CD4-positive, alpha-beta T cell treated with Interleukin-17A for 1 hour (primary cell): Measurements from ENCODE around the gene XK.
"Not testable (repeated sequence)": the region's sequence is repeated elsewhere in the genome, so short reads cannot be mapped to it uniquely, and the experiment has no call there.

ENCODE experiments used
- DNase-seq: peaks from one replicate; pipeline ENCODE4 v3.0.0-alpha.2; 2020

The XK gene

GRCh38 chrX:37685381-37686359 is at the start of gene XK:
Gene XK (plus strand): TSS chrX:37685791. CDS start chrX:37685962, 171 bp downstream.
- peak; percentile 22 for DNase-seq

GRCh38 chrX:37638047-37638446 is 47.5 kb upstream of the XK start:
- DNase-seq, result no peak

GRCh38 chrX:37640142-37640541 is 45.4 kb upstream of the XK start:
- DNase-seq, result no peak

GRCh38 chrX:37641859-37642258 is 43.7 kb upstream of the XK start:
- DNase-seq, result no peak

- no peak for DNase-seq
Measured at GRCh38 chrX:37644381-37645305, 40.9 kb upstream of the XK start.

- DNase-seq, result no peak
Measured at GRCh38 chrX:37646254-37646653, 39.3 kb upstream of the XK start.

GRCh38 chrX:37650879-37651278 is 34.7 kb upstream of the XK start:
- not testable (repeated sequence) for DNase-seq

GRCh38 chrX:37651921-37652452 is 33.6 kb upstream of the XK start:
- DNase-seq, result no peak

GRCh38 chrX:37652589-37653231 is 32.9 kb upstream of the XK start:
- DNase-seq, result no peak

- DNase-seq, result no peak
Measured at GRCh38 chrX:37653397-37654085, 32.0 kb upstream of the XK start.

- no peak for DNase-seq
Measured at GRCh38 chrX:37658343-37659030, 27.1 kb upstream of the XK start.

GRCh38 chrX:37659047-37659446 is 26.5 kb upstream of the XK start:
- DNase-seq, result no peak

- no peak for DNase-seq
Measured at GRCh38 chrX:37662181-37662580, 23.4 kb upstream of the XK start.

- no peak for DNase-seq
Measured at GRCh38 chrX:37666516-37666915, 19.1 kb upstream of the XK start.

GRCh38 chrX:37667141-37667540 is 18.4 kb upstream of the XK start:
- no peak for DNase-seq

GRCh38 chrX:37672563-37672962 is 13.0 kb upstream of the XK start:
- no peak for DNase-seq

GRCh38 chrX:37676811-37677210 is 8.8 kb upstream of the XK start:
- no peak for DNase-seq

GRCh38 chrX:37677243-37677642 is 8.3 kb upstream of the XK start:
- DNase-seq, result no peak

GRCh38 chrX:37677765-37678164 is 7.8 kb upstream of the XK start:
- no peak for DNase-seq

- DNase-seq, result no peak
Measured at GRCh38 chrX:37678574-37678973, 7.0 kb upstream of the XK start.

GRCh38 chrX:37679230-37679629 is 6.4 kb upstream of the XK start:
- DNase-seq, result no peak

- no peak for DNase-seq
Measured at GRCh38 chrX:37679888-37680287, 5.7 kb upstream of the XK start.
